Muscle of back (tissue), 11 donors: ENCODE data around the gene ECSCR. TPM values are rescaled to one million over a fixed set of nuclear protein-coding genes. Genes with fewer than 3 reads are reported as not detected.
"Not testable (repeated sequence)": the region's sequence is repeated elsewhere in the genome, so short reads cannot be mapped to it uniquely, and the experiment has no call there.

Experiments
- DNase-seq, 3 donors: peaks; one replicate each; pipeline versions ENCODE4 v3.0.0 to v3.0.0-alpha.2; 2013
- polyA plus RNA-seq, 10 donors: library from polyadenylated mRNA; unstranded; fragments of 120-200 nt; gene quantifications; one replicate each; pipeline ENCODE4 v1.2.1, GENCODE V29; 2013; ENCODE audit not compliant: insufficient read length in 10 of 10

Gene ECSCR
- polyA plus RNA-seq, 10 donors, result 28.8 to 40.9 (median 32.3) TPM

- DNase-seq, result peak in 1 of 3 donors; percentile 39
Observed at GRCh38 chr5:139415221-139415861, 47.2 kb downstream of the ECSCR start.

- DNase-seq, result peak; percentile 47 to 71 (median 69)
Observed at GRCh38 chr5:139414581-139415130, 47.9 kb downstream of the ECSCR start.

GRCh38 chr5:139413963-139414362 is 48.6 kb downstream of the ECSCR start:
- DNase-seq, result no peak

GRCh38 chr5:139413153-139413552 is 49.4 kb downstream of the ECSCR start:
- DNase-seq, result no peak

GRCh38 chr5:139410993-139411828 is 51.3 kb downstream of the ECSCR start:
- DNase-seq, result no peak

- no peak for DNase-seq
Observed at GRCh38 chr5:139410121-139410992, 52.2 kb downstream of the ECSCR start.

DNA sequence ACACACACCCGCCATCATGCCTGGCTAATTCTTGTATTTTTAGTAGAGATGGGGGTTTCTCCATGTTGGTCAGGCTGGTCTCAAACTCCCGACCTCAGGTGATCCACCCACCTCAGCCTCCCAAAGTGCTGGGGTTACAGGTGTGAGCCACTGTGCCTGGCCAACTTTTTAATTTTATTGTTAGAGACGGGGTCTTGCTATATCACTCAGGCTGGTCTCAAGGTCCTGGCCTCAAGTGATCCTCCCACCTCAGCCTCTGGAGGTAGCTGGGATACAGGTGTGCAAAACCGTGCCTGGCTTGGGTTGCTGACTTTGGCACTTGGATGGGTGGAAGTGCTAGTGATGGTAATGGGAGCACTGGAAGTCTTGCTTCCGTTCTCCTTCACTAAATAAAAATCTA is 53.4 kb downstream of the ECSCR start:
- DNase-seq, result not testable (repeated sequence)

- DNase-seq, result no peak
Observed at GRCh38 chr5:139408191-139408590, 54.4 kb downstream of the ECSCR start.

DNA sequence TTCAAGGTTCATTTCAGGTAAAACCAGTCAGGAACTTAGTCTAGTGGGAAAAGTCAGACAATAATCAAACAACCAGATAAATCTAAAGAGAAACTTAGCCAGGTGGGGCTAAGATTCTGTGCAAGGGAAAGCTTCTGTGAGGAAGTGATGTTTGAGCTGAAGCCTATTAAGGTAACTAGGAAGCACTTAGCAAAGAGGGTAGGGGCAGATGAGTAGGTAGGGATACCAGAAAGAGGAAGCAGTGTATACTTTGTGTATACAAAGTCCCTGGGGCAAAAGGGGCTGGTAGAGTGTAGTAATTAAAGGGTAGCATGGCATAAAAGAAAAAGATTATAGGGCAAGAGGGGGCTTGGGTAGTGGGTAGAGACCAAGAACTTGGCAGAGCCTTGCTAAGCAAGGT is 55.0 kb downstream of the ECSCR start:
- DNase-seq, result no peak

DNA sequence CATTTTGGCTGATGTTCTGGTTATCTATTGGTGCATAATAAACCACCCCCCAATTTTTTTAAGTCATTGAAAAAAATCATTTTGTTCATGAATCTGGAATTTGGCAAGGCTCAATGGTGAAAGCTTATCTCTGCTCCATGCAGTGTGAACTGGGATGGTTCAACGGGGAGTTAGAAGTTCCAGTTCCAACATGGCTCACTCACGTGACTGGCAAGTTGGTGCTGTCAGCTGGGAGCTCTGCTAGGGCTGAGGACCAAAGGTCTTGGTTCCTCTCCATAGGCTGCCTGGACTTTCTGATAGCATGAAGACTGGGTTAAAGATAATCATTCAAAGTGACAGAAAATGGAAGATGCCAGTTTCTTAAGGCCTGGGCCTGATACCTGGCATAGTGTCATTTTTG is 55.6 kb downstream of the ECSCR start:
- DNase-seq, result no peak

GRCh38 chr5:139404484-139404840 is 58.1 kb downstream of the ECSCR start:
- DNase-seq, result no peak

DNA sequence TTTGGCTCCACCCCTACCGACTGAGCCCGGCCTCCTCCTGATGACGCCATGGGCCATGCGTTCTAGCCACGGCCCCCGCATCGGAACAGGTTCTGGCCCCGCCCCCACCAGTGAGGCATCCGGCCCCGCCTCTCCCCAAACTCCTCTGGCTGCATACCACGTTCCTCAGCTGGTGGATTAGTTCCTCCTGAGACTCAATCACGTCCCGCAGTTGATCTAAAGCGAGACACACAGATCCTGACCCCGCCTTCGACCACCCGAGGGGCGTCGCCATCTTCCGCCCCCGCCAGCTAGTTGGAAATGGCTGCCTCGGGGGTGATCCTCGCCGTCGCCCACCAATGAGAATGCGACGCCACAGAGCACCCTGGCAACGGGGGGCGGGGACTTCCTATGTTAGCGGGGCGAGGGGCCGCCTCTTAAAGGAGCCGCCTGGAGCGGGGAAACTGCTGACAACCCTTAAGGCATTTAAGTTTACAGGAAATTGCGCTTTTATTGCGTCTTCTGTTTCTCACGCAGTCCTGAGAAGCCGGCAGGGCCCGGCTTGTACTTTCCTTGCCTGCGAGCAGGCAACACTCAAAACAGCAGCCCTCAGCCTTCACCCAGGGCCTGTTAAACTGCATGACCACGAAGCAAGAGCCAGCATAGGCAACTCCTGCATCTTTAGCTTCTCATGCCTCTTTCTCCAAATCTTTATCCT is 58.6 kb downstream of the ECSCR start, which contains the start of gene SPATA24:
SPATA24 (minus strand) TSS at position 303 of the 697 bp plus-strand sequence; CDS start at position 274, 29 bp downstream.
- DNase-seq, result peak; percentile 98 to 100 (median 98)

- no peak for DNase-seq
Observed at GRCh38 chr5:139403418-139403786, 59.1 kb downstream of the ECSCR start.

DNA sequence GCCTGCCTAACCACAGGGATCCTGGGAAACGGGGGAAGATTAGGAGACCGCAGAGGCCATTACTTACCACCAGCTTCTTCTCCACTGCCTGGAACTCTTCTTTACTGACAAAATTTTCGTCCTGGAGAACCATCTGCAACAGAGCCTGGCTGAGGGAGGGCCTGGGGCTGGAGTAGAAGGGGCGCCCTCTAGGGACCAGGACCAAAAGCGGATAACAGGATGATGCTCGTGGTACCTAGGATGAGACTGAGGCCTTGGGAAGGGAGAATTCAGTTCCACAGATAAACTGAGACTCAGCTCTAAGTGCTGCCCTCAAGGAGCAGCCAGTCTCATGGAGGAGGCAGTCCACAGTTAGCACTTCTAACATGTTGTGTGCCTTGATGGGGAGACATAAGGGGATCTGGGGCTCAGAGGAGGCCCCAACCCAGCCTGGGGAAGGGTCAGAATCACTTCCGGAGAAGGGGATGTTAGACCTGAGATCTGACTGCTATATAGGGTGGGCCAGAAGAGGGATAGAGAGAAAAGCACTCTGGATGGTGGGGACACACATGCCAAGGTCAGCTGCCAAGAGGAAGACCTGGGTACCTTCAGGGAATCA is 59.9 kb downstream of the ECSCR start:
- DNase-seq, result no peak

DNA sequence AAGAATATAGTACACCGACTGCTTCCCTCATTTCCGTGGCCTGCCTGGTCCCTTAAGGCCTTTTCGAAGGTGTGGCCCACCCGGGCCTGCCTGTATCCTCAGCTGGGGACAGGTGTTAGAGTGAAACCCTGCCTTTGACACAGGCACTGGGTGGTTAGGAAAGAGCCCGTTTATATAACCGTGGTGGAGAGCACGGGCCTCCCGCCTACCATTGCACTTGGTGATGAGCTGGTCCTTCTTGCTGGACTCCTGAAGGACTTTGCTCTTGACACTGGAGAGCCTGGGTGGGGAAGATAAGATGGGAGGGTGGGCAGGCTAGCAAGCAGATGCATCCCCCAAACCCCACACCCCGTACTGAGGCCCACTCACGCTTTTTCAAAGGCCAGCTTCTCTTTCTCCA is 61.0 kb downstream of the ECSCR start:
- DNase-seq, result no peak

GRCh38 chr5:139399501-139400121 is 62.9 kb downstream of the ECSCR start:
- no peak for DNase-seq
